Naive thymus-derived CD4-positive, alpha-beta T cell (primary cell): ENCODE results near the gene BBLN. TPM values are rescaled to one million over a fixed set of nuclear protein-coding genes. Genes with fewer than 3 reads are reported as not detected.

ENCODE experiments used
- ATAC-seq: fragments of 150-1000 bp; cut with Tn5 transposase; 2 replicates; pipeline ENCODE4 v1.10.0; 2021; ENCODE audit warnings: mild to moderate bottlenecking, moderate library complexity
- CTCF ChIA-PET: fragments of 350-600 bp; sonication (Branson Sonifier 250); formaldehyde crosslinking; loops from one replicate; lab custom pipeline; 2021; ENCODE audit warnings: antibody characterized with exemption; lab: Charles Lee
- POLR2A ChIA-PET: fragments of 350-600 bp; sonication (Branson Sonifier 250); formaldehyde crosslinking; loops from one replicate; lab custom pipeline; 2021; ENCODE audit warnings: antibody characterized with exemption, inconsistent platforms; lab: Charles Lee
- DNase-seq, 9 donors: peaks; one replicate each; pipeline versions ENCODE4 v3.0.0 to v3.0.0-alpha.2; 2020 to 2022; ENCODE audit warnings: mixed read lengths in 1 of 9
- H3K27ac ChIP-seq: one replicate; pipeline ENCODE4 v1.7.0; 2013; ENCODE audit warnings: mild to moderate bottlenecking, low read depth, low read length, moderate library complexity
- H3K27me3 ChIP-seq, 2 donors: one replicate each; pipeline ENCODE4 v1.7.0; 2013; ENCODE audit warnings: low read length in 2 of 2, mild to moderate bottlenecking in 2 of 2, moderate library complexity in 2 of 2; ENCODE audit not compliant: control insufficient read depth in 2 of 2, insufficient read depth in 2 of 2
- H3K36me3 ChIP-seq, 3 experiments: 1 replicate in 2 of 3; 2 replicates in 1 of 3; pipeline ENCODE4 v1.7.0; 2013; ENCODE audit warnings: low read length in 3 of 3, mild to moderate bottlenecking in 3 of 3, moderate library complexity in 1 of 3; ENCODE audit not compliant: insufficient read depth in 3 of 3, control insufficient read depth in 2 of 3
- H3K4me1 ChIP-seq, 2 donors: one replicate each; pipeline ENCODE4 v1.7.0; 2013; ENCODE audit warnings: low read length in 2 of 2, mild to moderate bottlenecking in 2 of 2, moderate library complexity in 1 of 2; ENCODE audit not compliant: control insufficient read depth in 2 of 2, insufficient read depth in 2 of 2
- H3K4me3 ChIP-seq: 2 replicates; pipeline ENCODE4 v1.7.0; 2013; ENCODE audit warnings: mild to moderate bottlenecking, low read length
- H3K9me3 ChIP-seq, 3 experiments: 1 replicate in 2 of 3; 2 replicates in 1 of 3; pipeline ENCODE4 v1.7.0; 2013; ENCODE audit warnings: low read length in 3 of 3; ENCODE audit not compliant: control insufficient read depth in 2 of 3
- H3K27ac Mint-ChIP-seq, 9 donors: one replicate each; pipeline ENCODE4 v1.8.0; 2020 to 2022; ENCODE audit warnings: mixed read lengths in 9 of 9, mild to moderate bottlenecking in 8 of 9, moderate library complexity in 5 of 9, inconsistent platforms in 2 of 9
- H3K27me3 Mint-ChIP-seq, 5 donors: one replicate each; pipeline ENCODE4 v1.8.0; 2021 to 2022; ENCODE audit warnings: mixed read lengths in 5 of 5, mild to moderate bottlenecking in 1 of 5
- H3K36me3 Mint-ChIP-seq, 5 donors: one replicate each; pipeline ENCODE4 v1.8.0; 2020 to 2022; ENCODE audit warnings: mixed read lengths in 5 of 5, mild to moderate bottlenecking in 3 of 5, inconsistent platforms in 1 of 5
- H3K4me1 Mint-ChIP-seq, 7 donors: one replicate each; pipeline ENCODE4 v1.8.0; 2020 to 2022; ENCODE audit warnings: mixed read lengths in 7 of 7, mild to moderate bottlenecking in 3 of 7, inconsistent platforms in 1 of 7
- H3K4me3 Mint-ChIP-seq, 10 donors: one replicate each; pipeline ENCODE4 v1.8.0; 2020 to 2022; ENCODE audit warnings: mild to moderate bottlenecking in 10 of 10, mixed read lengths in 10 of 10, moderate library complexity in 6 of 10, inconsistent platforms in 2 of 10
- H3K9me3 Mint-ChIP-seq, 11 donors: one replicate each; pipeline ENCODE4 v1.8.0; 2020 to 2022; ENCODE audit warnings: mixed read lengths in 11 of 11, mild to moderate bottlenecking in 4 of 11, inconsistent platforms in 1 of 11, moderate library complexity in 1 of 11
- intact Hi-C, 2 donors: fragments of 100-400 bp; cut with micrococcal nuclease; formaldehyde crosslinking; loops; one replicate each; pipeline ENCODE4 v1.15.1; 2023
- polyA plus RNA-seq, 2 donors: library from polyadenylated mRNA; unstranded; fragments of 300-500 nt; fragmentation: Illumina TruSeq; gene quantifications; one replicate each; pipeline ENCODE4 v1.2.3, GENCODE V29; 2021
- total RNA-seq, 6 experiments: library from RNA in 5 of 6; stranded (reverse) in 5 of 6; gene quantifications; 1 replicate in 5 of 6; 2 replicates in 1 of 6; pipeline ENCODE4 v1.2.3 and lab custom pipeline; 2021 to 2026

BBLN gene
- total and polyA plus RNA-seq, 7 experiments from 2014 or later: 42.7 to 102 (median 53.2) TPM

DNA sequence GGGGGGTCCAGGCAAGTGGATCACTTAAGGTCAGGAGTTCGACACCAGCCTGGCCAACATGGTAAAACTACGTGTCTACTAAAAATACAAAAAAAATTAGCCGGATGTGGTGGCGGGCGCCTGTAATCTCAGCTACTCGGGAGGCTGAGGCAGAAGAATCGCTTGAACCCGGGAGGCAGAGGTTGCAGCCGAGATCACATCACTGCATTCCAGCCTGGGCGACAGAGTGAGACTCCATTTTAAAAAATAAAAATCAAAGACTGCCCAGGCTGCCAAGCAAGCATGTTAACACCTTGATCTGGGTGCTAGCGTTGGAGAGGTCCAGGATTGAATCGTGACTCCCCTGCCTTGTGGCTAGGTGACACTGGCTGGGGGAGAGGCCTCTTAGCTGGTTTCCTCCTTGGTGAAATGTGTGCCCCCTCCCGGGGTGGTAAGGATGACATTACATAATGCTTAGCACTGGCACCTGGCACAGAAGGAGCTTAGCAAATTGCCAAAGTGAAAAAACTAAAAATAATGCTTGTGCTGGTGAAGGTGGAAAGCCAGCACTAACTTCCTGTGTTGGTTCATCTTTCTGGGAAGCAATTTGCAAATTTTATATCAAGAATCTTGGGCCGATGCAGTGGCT lies 33.5 kb downstream of the BBLN start:
- Histone ChIP-seq H3K4me1 (peaks cover 12 to 16% of the 10 kb centered on the region in 2 donors), H3K27ac (no peak overlapping the region), H3K36me3 (peaks cover 0 to 16% (median 0%) of the 10 kb centered on the region in 3 experiments), H3K9me3 (no peaks in the 10 kb centered on the region), H3K4me3 (no peak overlapping the region), H3K27me3 (no peaks in the 10 kb centered on the region)
- no peaks in the 10 kb centered on the region for H3K9me3 Mint-ChIP-seq
- peak overlapping the region in 6 of 10 donors; percentile 69 to 98 (median 78) for H3K4me3 Mint-ChIP-seq
- H3K27ac Mint-ChIP-seq: peak overlapping the region in 1 of 9 donors; percentile 80
- H3K4me1 Mint-ChIP-seq: peaks cover 6 to 31% (median 17%) of the 10 kb centered on the region in 7 donors
- DNase-seq (no peak), ATAC-seq (no peak)
- intact Hi-C loops: loop anchor here (2.0 to 5.0 kb wide), 3 partner anchors 84 to 177 kb away; partner anchors contain the start of genes COQ4 (in 2 of the 2), TRUB2 (in 2 of the 2), GOLGA2 (in 1 of the 2) and SWI5 (in 1 of the 2)
- H3K27me3 Mint-ChIP-seq: peaks cover 0 to 15% (median 0%) of the 10 kb centered on the region in 5 donors
- POLR2A ChIA-PET: interaction anchor here (0.5 to 0.6 kb wide), 2 partner anchors 9 to 12 kb away, joined by 3 read pairs; no protein-coding TSS in a partner anchor
- CTCF ChIA-PET: interaction anchor here (1.2 kb wide), 1 partner anchor 148 kb away, joined by 3 read pairs; no protein-coding TSS in a partner anchor
- peaks cover 0 to 9% (median 4%) of the 10 kb centered on the region in 5 donors for H3K36me3 Mint-ChIP-seq

DNA sequence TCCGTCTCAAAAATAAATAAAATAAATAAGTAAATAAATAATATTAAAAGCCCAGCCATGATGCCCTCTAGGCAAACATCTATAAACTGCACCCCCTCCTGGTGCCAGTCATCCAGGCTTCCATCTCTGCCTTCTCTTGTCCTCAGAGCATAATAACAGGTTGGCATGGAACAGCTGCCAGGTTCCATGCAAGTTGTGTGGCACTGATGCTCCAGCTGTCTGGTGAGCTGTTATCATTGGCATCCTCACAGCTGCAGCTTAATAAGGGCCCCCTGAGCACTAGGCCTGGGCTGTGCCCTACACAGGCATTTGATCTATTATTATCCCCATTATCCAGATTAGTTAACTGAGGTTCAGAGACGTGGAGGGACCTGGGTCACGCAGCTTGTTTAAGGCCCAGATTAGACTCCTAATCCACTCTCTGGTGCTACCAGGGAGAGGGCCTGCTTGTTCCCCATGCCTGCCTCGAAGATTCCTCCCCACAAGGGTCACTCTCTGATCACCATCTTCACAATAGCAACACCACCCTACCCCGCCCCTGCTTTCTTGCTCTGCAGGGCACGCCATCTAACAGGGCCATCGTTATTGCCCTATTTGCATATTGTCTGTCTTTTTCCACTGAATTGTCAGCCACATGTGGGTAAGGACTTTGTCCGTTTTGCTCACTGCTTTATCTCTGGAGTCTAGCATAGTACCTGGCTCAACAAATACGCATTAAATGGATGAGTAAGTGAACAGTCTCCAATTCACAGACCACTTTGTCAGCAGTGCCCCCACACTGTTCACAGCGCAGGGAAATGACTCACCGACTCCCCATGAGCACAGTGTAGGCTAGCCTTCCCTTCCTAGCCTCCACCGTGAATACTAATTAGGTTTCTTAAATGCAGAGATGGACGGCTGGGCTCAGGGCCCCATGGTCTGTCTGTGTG lies 41.6 kb downstream of the BBLN start:
- no peaks in the 10 kb centered on the region for H3K9me3 ChIP-seq
- intact Hi-C loops: loop anchor here in 1 of 2 donors (2.0 to 5.0 kb wide), 2 partner anchors 139 to 256 kb away; partner anchors contain the start of genes ODF2 and SLC27A4
- DNase-seq (no peak), ATAC-seq (no peak)
- H3K4me3 Mint-ChIP-seq: peak overlapping the region in 2 of 10 donors; percentile 29 to 81
- peaks cover 0 to 30% (median 6%) of the 10 kb centered on the region in 5 donors for H3K27me3 Mint-ChIP-seq
- H3K9me3 Mint-ChIP-seq: no peaks in the 10 kb centered on the region
- H3K27ac Mint-ChIP-seq: peak overlapping the region in 3 of 9 donors; percentile 32 to 73 (median 53)
- no peak overlapping the region for H3K27ac ChIP-seq
- no peaks in the 10 kb centered on the region for H3K36me3 Mint-ChIP-seq
- POLR2A ChIA-PET: interaction anchor here (0.6 to 1.7 kb wide), 4 partner anchors 8 to 74 kb away, joined by 3 to 6 read pairs (median 4); partner anchors contain the start of genes CIZ1, GOLGA2 and SWI5
- peaks cover 0 to 5% of the 10 kb centered on the region in 2 donors for H3K27me3 ChIP-seq
- no peak overlapping the region for H3K4me3 ChIP-seq
- CTCF ChIA-PET: interaction anchor here (1.2 kb wide), 1 partner anchor 9 kb away, joined by 3 read pairs; no protein-coding TSS in a partner anchor
- H3K4me1 Mint-ChIP-seq: peaks cover 6 to 14% (median 8%) of the 10 kb centered on the region in 7 donors
- H3K36me3 ChIP-seq: no peaks in the 10 kb centered on the region
- H3K4me1 ChIP-seq: peaks cover 4 to 8% of the 10 kb centered on the region in 2 donors

DNA sequence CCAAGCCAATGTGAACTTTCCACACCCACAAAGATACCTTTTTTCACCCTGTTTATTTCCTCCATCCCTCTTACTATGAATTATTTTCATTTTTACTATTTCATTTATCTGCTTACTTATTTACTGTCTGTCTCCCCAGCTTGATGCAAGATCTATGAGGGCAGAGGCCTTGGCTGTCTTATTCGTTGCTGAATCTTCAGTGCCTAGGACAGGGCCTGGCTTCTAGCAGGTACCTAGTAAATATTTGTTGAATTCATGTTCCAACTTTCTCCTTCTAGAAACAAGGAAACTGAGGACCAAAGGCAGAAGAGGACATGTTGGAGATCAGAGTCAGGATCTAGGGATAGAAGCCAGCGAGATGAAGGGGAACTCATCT lies 42.6 kb downstream of the BBLN start:
- DNase-seq (no peak), ATAC-seq (no peak)
- Mint-ChIP-seq H3K4me3 (peak overlapping the region; percentile 63 to 83 (median 76)), H3K9me3 (no peaks in the 10 kb centered on the region), H3K27me3 (peaks cover 0 to 33% (median 6%) of the 10 kb centered on the region in 5 donors), H3K36me3 (no peaks in the 10 kb centered on the region), H3K27ac (peak overlapping the region in 7 of 9 donors; percentile 3 to 84 (median 73)), H3K4me1 (peaks cover 6 to 14% (median 8%) of the 10 kb centered on the region in 7 donors)
- no peaks in the 10 kb centered on the region for H3K36me3 ChIP-seq
- ChIA-PET POLR2A (interaction anchor here (0.8 to 1.7 kb wide), 3 partner anchors 9 to 73 kb away, joined by 3 to 6 read pairs (median 3); partner anchors contain the start of genes GOLGA2 and SWI5), CTCF (no interaction called here)
- no peaks in the 10 kb centered on the region for H3K9me3 ChIP-seq
- peaks cover 0 to 5% of the 10 kb centered on the region in 2 donors for H3K27me3 ChIP-seq
- no peak overlapping the region for H3K27ac ChIP-seq
- peaks cover 4 to 8% of the 10 kb centered on the region in 2 donors for H3K4me1 ChIP-seq
- intact Hi-C loops: loop anchor here (1.0 to 5.0 kb wide), 7 partner anchors 11 to 255 kb away; partner anchors contain the start of genes BBLN (in 2 of the 2), CIZ1 (in 2 of the 2), ODF2 (in 1 of the 2) and SLC27A4 (in 1 of the 2)
- peak overlapping the region; percentile 10 for H3K4me3 ChIP-seq

DNA sequence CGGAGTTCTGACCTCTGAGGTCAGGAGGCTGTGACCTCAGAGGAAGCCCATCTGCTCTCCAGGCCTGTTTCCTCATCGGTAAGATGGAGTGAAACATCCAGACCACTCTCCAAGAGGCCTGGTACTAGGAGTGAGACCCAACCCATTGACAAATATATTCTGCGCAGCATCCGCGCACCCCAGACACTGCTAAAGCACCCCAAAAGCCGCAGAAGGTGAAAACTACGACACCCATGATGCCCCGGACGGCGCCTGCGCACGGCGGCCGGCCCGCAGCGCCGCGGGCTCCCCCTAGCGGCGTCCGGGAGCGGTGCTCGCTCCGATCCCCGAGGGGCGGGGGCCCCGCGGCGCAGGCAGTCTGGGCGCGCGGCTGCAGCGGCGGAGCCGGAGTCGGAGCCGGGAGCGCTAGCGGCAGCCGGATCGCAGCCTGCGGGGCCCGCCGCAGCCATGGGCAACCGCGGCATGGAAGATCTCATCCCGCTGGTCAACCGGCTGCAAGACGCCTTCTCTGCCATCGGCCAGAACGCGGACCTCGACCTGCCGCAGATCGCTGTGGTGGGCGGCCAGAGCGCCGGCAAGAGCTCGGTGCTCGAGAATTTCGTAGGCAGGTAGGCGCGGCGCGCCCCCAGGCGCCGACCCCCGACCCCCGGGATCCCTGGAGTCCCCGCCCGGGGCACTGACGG lies 43.1 kb downstream of the BBLN start, which contains the start of gene DNM1:
Gene DNM1 (plus strand): TSS at position 356 of the 683 bp plus-strand sequence. CDS start 92 bp downstream, at position 448.
- H3K27ac ChIP-seq: no peak within 1 kb of the TSS
- no peaks in the 10 kb centered on the region for H3K36me3 Mint-ChIP-seq
- ChIA-PET POLR2A (interaction anchor here (0.8 kb wide), 1 partner anchor 10 kb away, joined by 3 read pairs; no protein-coding TSS in a partner anchor), CTCF (no interaction called here)
- H3K27me3 Mint-ChIP-seq: peaks cover 0 to 33% (median 6%) of the 10 kb centered on the region in 5 donors
- DNase-seq (peak; percentile 50 to 89 (median 80)), ATAC-seq (peak; percentile 99)
- H3K9me3 ChIP-seq: no peaks in the 10 kb centered on the region
- H3K27me3 ChIP-seq: peaks cover 0 to 5% of the 10 kb centered on the region in 2 donors
- intact Hi-C loops: loop anchor here (1.0 to 5.0 kb wide), 7 partner anchors 12 to 254 kb away; partner anchors contain the start of genes BBLN (in 2 of the 2), CIZ1 (in 2 of the 2), ODF2 (in 1 of the 2) and SLC27A4 (in 1 of the 2)
- H3K27ac Mint-ChIP-seq: peak within 1 kb of the TSS in 7 of 9 donors; percentile 3 to 84 (median 73)
- no peaks in the 10 kb centered on the region for H3K36me3 ChIP-seq
- peaks cover 4 to 8% of the 10 kb centered on the region in 2 donors for H3K4me1 ChIP-seq
- peaks cover 6 to 14% (median 8%) of the 10 kb centered on the region in 7 donors for H3K4me1 Mint-ChIP-seq
- peak within 1 kb of the TSS; percentile 63 to 83 (median 76) for H3K4me3 Mint-ChIP-seq
- H3K9me3 Mint-ChIP-seq: no peaks in the 10 kb centered on the region
- peak within 1 kb of the TSS; percentile 51 for H3K4me3 ChIP-seq

DNA sequence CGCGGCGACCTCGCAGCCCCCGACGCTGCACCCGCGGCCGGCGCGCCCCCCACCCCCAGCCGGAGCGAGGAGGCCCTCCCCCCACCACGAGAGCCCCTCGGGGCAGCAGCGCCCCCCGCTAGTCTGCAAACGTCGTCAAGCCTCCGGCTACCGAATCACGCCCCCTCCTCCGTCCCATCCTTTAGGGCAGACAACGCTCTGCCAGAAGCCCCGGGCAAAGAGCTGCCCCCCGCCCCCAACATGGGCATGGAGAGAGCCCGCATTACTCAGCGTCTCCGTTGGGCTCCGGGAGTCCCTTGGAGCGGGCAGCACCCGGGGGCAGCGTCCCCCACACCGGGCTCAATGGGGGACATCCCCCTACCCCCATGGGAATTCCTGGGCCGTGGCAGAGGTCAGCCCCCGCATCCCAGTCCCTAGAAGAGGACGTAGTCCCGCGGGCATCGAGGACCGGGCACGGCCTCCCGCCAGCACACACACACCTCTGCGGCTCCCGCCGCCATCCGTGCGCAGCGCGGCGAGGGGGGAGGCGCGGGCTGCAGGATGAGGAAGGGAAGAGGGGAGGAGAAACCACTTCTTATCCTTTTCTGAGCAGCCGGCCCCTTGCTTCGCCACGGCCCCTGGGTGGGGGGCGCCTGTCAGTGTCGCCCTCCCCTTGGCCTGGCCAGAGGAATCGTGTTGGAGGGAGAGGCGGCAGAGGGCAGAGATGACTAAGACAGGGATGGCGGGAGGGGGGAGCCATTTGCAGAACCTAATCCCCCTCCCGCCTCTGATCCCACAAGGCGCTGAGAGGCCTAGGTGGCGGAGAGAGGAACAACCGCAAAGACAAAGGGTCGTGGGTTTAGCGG lies 43.9 kb downstream of the BBLN start:
- H3K4me3 ChIP-seq: peak overlapping the region; percentile 51
- no peak for ATAC-seq
- ChIA-PET CTCF (interaction anchor here (0.7 kb wide), 1 partner anchor 876 kb away, joined by 4 read pairs; no protein-coding TSS in a partner anchor), POLR2A (no interaction called here)
- no peak overlapping the region for H3K27ac Mint-ChIP-seq
- peak in 3 of 9 donors; percentile 24 to 46 (median 25) for DNase-seq
- H3K9me3 ChIP-seq: no peaks in the 10 kb centered on the region
- H3K4me1 ChIP-seq: peaks cover 4 to 8% of the 10 kb centered on the region in 2 donors
- peaks cover 6 to 15% (median 8%) of the 10 kb centered on the region in 7 donors for H3K4me1 Mint-ChIP-seq
- no peak overlapping the region for H3K27ac ChIP-seq
- intact Hi-C loops: loop anchor here (1.0 to 5.0 kb wide), 7 partner anchors 13 to 253 kb away; partner anchors contain the start of genes BBLN (in 2 of the 2), CIZ1 (in 2 of the 2), ODF2 (in 1 of the 2) and SLC27A4 (in 1 of the 2)
- H3K36me3 ChIP-seq: no peaks in the 10 kb centered on the region
- H3K4me3 Mint-ChIP-seq: peak overlapping the region in 9 of 10 donors; percentile 50 to 81 (median 64)
- H3K27me3 ChIP-seq: peaks cover 0 to 5% of the 10 kb centered on the region in 2 donors
- no peaks in the 10 kb centered on the region for H3K9me3 Mint-ChIP-seq
- H3K27me3 Mint-ChIP-seq: peaks cover 0 to 39% (median 6%) of the 10 kb centered on the region in 5 donors
- H3K36me3 Mint-ChIP-seq: no peaks in the 10 kb centered on the region
